HG03159 (cell line): ENCODE data around the gene MYH6.

ENCODE experiments used
- ATAC-seq: cut with Tn5 transposase; IDR thresholded peaks from one replicate; pipeline ENCODE4 v1.9.1; 2021; ENCODE audit warnings: mild to moderate bottlenecking, moderate library complexity; ENCODE audit not compliant: unreplicated experiment

The MYH6 gene

DNA sequence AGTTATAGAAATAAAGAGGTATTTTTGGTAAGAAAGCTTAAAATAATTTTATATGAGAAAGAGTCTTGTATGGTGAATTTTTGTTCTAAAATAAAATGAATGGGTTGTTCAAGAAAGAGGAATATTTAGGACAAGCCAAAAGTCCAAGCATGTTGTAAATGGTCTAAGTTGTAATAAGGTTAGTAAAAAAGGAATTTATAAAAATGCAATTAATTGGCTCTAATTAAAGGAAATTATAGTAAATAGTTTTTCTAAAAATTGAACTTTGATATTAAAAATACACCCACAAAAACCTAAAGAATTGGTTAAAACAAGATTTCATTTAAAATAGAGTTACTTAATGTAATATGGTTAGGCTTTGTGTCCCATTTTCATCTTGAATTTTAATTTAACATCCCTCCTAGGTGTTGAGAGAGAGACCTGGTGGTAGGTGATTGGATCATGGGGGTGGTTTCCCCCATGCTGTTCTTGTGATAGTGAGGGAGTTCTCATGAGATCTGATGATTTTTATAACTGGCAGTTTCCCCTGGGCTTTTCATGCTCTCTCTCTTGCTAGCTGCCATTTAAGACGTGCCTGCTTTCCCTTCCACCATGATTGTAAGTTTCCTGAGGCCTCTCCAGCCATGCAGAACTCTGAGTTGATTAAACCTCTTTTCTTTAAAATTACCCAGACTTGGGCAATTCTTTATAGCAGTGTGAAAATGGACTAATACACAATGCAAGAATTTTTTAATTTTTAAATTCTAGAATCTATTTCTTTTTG lies 68.4 kb downstream of the MYH6 start:
- ATAC-seq = no peak

DNA sequence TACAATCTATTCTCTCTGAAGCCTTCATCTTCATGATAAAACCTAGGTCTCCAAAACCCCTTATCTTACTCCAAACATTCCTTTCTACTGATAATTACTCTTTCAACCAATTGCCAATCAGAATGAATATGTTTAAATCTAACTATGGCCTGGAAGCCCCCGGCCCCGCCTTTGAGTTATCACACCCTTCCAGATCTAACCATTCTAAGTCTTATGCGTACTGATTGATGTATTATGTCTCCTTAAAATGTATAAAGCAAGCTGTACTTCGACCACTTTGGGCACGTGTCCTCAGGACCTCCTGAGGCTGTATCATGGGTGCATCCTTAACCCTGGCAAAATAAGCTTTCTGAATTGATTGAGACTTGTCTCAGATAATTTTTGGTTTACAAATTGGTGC lies 72.5 kb downstream of the MYH6 start:
- ATAC-seq = no peak
